SH-SY5Y (cell line): Measurements from ENCODE around the gene PARD6A.

Source experiments
- GATA2 ChIP-seq: IDR thresholded peaks from 2 replicates; pipeline ENCODE4 v1.6.1; 2011; ENCODE audit warnings: mild to moderate bottlenecking, low read depth, low read length
- GATA3 ChIP-seq: IDR thresholded peaks from 2 replicates; pipeline ENCODE4 v1.6.1; 2011; ENCODE audit warnings: low read depth, mild to moderate bottlenecking, low read length, moderate library complexity

DNA sequence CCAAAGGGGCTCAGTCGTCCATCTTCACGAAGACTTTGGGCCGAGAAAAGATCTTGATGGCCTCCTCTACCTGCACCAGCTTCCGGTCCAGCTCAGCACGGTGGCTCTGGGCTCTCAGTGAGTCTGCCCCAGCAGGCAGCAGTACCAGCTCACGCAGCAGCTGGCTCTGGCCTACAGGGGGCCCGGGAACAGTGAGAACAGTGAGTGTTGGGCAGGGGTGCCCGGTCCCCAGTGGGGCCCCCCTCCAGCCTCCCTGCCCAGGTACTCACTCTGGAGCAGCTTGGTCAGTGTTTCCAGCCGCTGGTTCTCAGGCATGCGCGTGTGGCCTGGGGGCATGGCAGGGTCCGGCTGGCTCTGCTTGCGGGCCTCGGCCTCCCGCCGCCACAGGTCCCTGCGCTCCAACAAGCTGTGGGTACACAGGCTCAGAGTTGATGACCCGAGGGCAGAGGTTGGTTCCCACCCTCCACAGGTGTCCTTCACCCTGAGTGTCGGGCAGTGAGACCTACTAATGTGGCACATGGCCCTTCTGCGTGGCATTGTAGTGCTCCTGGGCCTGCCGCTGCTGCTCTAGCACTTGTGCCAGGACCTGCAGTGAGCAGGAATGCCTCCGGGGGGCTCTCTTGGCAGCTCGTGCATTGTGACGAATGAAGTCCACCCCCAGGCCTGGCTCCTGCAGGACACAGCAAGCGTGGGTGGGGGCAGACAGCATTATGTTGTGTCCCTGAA is 2.6 kb downstream of the PARD6A start:
- TF ChIP-seq GATA2, result no peak
- no peak for TF ChIP-seq GATA3
